MM.1S (cell line): Measurements from ENCODE around the gene CNTN6.

Source experiments
- CTCF ChIP-seq: fragments of 300-600 bp; sonication (generic); IDR thresholded peaks from 2 replicates; pipeline ENCODE4 v1.5.1; 2016; ENCODE audit warnings: antibody characterized with exemption, low read length, mixed read lengths
- EZH2 ChIP-seq: fragments of 300-600 bp; sonication (generic); optimal IDR thresholded peaks from 2 replicates; pipeline ENCODE3; 2017; ENCODE audit warnings: low read depth, mild to moderate bottlenecking, antibody characterized with exemption, low read length, mixed read lengths

GRCh38 chr3:1131166-1131565, 38.3 kb downstream of the CNTN6 start:
- no peak for TF ChIP-seq EZH2
- TF ChIP-seq CTCF = no peak
